ENCODE measurements around the gene AFF3. TPM values are rescaled to one million over a fixed set of nuclear protein-coding genes. Genes with fewer than 3 reads are reported as not detected.

AFF3 gene
- total and polyA plus RNA-seq, 2 of the 8 experiments (the other 6 are each of a cell fraction or from before 2014, with no cell fraction given): 0.27 to 3.0 TPM

DNA sequence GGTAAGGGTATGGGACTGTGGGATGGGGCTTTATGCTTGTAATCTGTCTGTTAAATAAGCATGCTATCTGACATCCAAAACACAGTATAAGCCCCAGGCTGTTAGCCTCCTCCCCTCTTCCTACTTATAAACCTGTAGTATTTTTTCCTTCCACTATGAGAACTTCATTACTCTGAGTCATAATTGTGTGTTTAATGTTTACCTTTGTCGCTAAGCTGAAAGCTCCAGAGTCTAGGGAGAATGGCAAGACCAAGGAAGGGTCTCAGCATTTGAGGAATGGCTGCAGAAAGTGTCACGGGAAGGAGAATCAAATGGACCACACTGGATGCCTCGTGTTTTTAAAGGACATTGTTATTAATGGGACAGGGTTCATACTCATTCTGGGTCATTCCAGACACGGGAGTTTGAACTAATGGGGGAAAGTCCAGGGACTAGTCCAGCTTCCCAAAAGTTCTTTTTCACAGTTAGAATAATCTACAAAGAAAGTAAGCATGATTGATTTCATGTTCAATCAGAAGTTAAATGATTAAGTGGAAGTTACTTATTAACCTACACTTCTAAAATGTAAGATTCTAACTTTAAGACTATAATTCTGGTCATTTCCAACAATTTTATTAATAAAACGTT is 292.2 kb downstream of the AFF3 start (continued):
- TF ChIP-seq, protein P1, sequence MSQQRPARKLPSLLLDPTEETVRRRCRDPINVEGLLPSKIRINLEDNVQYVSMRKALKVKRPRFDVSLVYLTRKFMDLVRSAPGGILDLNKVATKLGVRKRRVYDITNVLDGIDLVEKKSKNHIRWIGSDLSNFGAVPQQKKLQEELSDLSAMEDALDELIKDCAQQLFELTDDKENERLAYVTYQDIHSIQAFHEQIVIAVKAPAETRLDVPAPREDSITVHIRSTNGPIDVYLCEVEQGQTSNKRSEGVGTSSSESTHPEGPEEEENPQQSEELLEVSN (IDR thresholded peaks at IDR 0.05): no peak
- no peak for TF ChIP-seq CBX5 (IDR thresholded peaks at IDR 0.05; ENCODE audit: low read depth, low read length)
- no peak for TF ChIP-seq HDAC2 (IDR thresholded peaks at IDR 0.05; ENCODE audit: borderline replicate concordance in 1 of 2, low read depth in 2 of 2, low read length in 2 of 2)
- TF ChIP-seq TAF7 (optimal IDR thresholded peaks at IDR 0.05; ENCODE audit: borderline replicate concordance, low read depth, low read length): no peak
- TF ChIP-seq TCF12 (IDR thresholded peaks at IDR 0.05; ENCODE audit: low read depth, low read length): no peak
- TF ChIP-seq GABPA (IDR thresholded peaks at IDR 0.05; ENCODE audit: borderline replicate concordance, insufficient read depth, low read length): no peak
- no peak for TF ChIP-seq SIRT6 (IDR thresholded peaks at IDR 0.05; ENCODE audit: low read length)
